WTC11 (cell line): ENCODE measurements around the gene CNTNAP5. TPM values are rescaled to one million over a fixed set of nuclear protein-coding genes. Genes with fewer than 3 reads are reported as not detected.
A peak's percentile ranks its signal among the peaks of the same experiment; 100 is the strongest.

Source experiments
- ATAC-seq: fragments of 200-7000 bp; cut with Tn5 transposase; 2 replicates; pipeline ENCODE4 v1.10.0; 2021; ENCODE audit warnings: mild to moderate bottlenecking, moderate library complexity
- CTCF ChIA-PET: fragments of 300-600 bp; sonication (Branson Sonifier 250); formaldehyde crosslinking; loops from one replicate; lab custom pipeline; 2021; ENCODE audit warnings: antibody characterized with exemption; lab: Charles Lee
- POLR2A ChIA-PET: fragments of 350-600 bp; sonication (Branson Sonifier 250); formaldehyde crosslinking; loops from one replicate; lab custom pipeline; 2021; ENCODE audit warnings: antibody characterized with exemption; lab: Charles Lee
- DNase-seq: peaks from one replicate; pipeline ENCODE4 v3.0.0; 2021; ENCODE audit warnings: low spot score
- H3K27ac Mint-ChIP-seq: 2 replicates; pipeline ENCODE4 v1.8.0; 2021; ENCODE audit warnings: mixed read lengths
- H3K27me3 Mint-ChIP-seq: 2 replicates; pipeline ENCODE4 v1.8.0; 2021; ENCODE audit warnings: low read depth, mild to moderate bottlenecking, moderate library complexity, mixed read lengths
- H3K36me3 Mint-ChIP-seq: 2 replicates; pipeline ENCODE4 v1.8.0; 2021; ENCODE audit warnings: mixed read lengths
- H3K4me1 Mint-ChIP-seq: 2 replicates; pipeline ENCODE4 v1.8.0; 2022; ENCODE audit warnings: mixed read lengths
- H3K4me3 Mint-ChIP-seq: 2 replicates; pipeline ENCODE4 v1.8.0; 2021; ENCODE audit warnings: mild to moderate bottlenecking, moderate library complexity, mixed read lengths
- H3K9me3 Mint-ChIP-seq: 2 replicates; pipeline ENCODE4 v1.8.0; 2021; ENCODE audit warnings: mixed read lengths
- CREB1 ChIP-seq: sonication (generic); formaldehyde crosslinking; IDR thresholded peaks from 2 replicates; pipeline ENCODE4 v1.8.0; 2023; ENCODE audit warnings: mild to moderate bottlenecking, missing genetic modification reagents
- CREM ChIP-seq: sonication (generic); formaldehyde crosslinking; IDR thresholded peaks from 2 replicates; pipeline ENCODE4 v1.8.1; 2022; ENCODE audit warnings: mild to moderate bottlenecking, missing genetic modification reagents, moderate library complexity
- ESRRA ChIP-seq: sonication (generic); formaldehyde crosslinking; IDR thresholded peaks from 2 replicates; pipeline ENCODE4 v1.8.1; 2022; ENCODE audit warnings: mild to moderate bottlenecking, missing genetic modification reagents, borderline replicate concordance
- FOXJ3 ChIP-seq: sonication (generic); formaldehyde crosslinking; IDR thresholded peaks from 2 replicates; pipeline ENCODE4 v1.9.0; 2021; ENCODE audit warnings: missing genetic modification reagents, mild to moderate bottlenecking, borderline replicate concordance
- IRF1 ChIP-seq: sonication (generic); formaldehyde crosslinking; IDR thresholded peaks from 2 replicates; pipeline ENCODE4 v1.8.0; 2023; ENCODE audit warnings: missing genetic modification reagents
- JAZF1 ChIP-seq: fragments of 250-450 bp; sonication (Bioruptor Pico); IDR thresholded peaks from 2 replicates; pipeline ENCODE4 v1.9.0; 2021; ENCODE audit warnings: moderate library complexity, mild to moderate bottlenecking, inconsistent platforms
- MXD4 ChIP-seq: fragments of 250-450 bp; sonication (Bioruptor Pico); IDR thresholded peaks from 2 replicates; pipeline ENCODE4 v1.8.0; 2021; ENCODE audit warnings: mild to moderate bottlenecking, moderate library complexity, borderline replicate concordance
- NR1H2 ChIP-seq: sonication (generic); formaldehyde crosslinking; IDR thresholded peaks from 2 replicates; pipeline ENCODE4 v1.9.0; 2021; ENCODE audit warnings: mild to moderate bottlenecking, moderate library complexity, missing genetic modification reagents
- TP53 ChIP-seq: sonication (generic); formaldehyde crosslinking; IDR thresholded peaks from 2 replicates; pipeline ENCODE4 v1.8.1; 2023; ENCODE audit warnings: mild to moderate bottlenecking, missing genetic modification reagents
- ZBTB21 ChIP-seq: sonication (generic); formaldehyde crosslinking; IDR thresholded peaks from 2 replicates; pipeline ENCODE4 v1.8.1; 2023; ENCODE audit warnings: mild to moderate bottlenecking, missing genetic modification reagents, borderline replicate concordance
- ZNF416 ChIP-seq: fragments of 250-450 bp; sonication (Bioruptor Pico); IDR thresholded peaks from 2 replicates; pipeline ENCODE4 v1.9.0; 2021; ENCODE audit warnings: mild to moderate bottlenecking, inconsistent platforms
- total RNA-seq: library from RNA; stranded (reverse); gene quantifications from 3 replicates; pipeline ENCODE4 v1.2.3, GENCODE V29; 2021
- TF ChIP-seq, protein P1 (sequence below): fragments of 250-450 bp; sonication (Bioruptor Pico); IDR thresholded peaks from 2 replicates; pipeline ENCODE4 v1.8.0; 2021; ENCODE audit warnings: mild to moderate bottlenecking
- TF ChIP-seq, protein P2 (sequence below): sonication (generic); formaldehyde crosslinking; IDR thresholded peaks from 2 replicates; pipeline ENCODE4 v1.8.0; 2022; ENCODE audit warnings: mild to moderate bottlenecking, missing genetic modification reagents
- TF ChIP-seq, protein P3 (sequence below): sonication (generic); formaldehyde crosslinking; IDR thresholded peaks from 2 replicates; pipeline ENCODE4 v1.8.1; 2023; ENCODE audit warnings: mild to moderate bottlenecking, missing genetic modification reagents, moderate library complexity
- TF ChIP-seq, protein P4 (sequence below): sonication (generic); formaldehyde crosslinking; conservative IDR thresholded peaks from 2 replicates; pipeline ENCODE4 v1.8.1; 2023; ENCODE audit warnings: mild to moderate bottlenecking, low read depth, missing genetic modification reagents, moderate library complexity
- TF ChIP-seq, protein P5 (sequence below): sonication (generic); formaldehyde crosslinking; IDR thresholded peaks from 2 replicates; pipeline ENCODE4 v1.8.1; 2023; ENCODE audit warnings: mild to moderate bottlenecking, moderate library complexity, missing genetic modification reagents
- TF ChIP-seq, protein P6 (sequence below): sonication (generic); formaldehyde crosslinking; IDR thresholded peaks from 2 replicates; pipeline ENCODE4 v1.8.1; 2023; ENCODE audit warnings: mild to moderate bottlenecking, missing genetic modification reagents, moderate library complexity

CNTNAP5 gene
- total RNA-seq, 1 experiment from 2014 or later: 0.22 TPM

DNA sequence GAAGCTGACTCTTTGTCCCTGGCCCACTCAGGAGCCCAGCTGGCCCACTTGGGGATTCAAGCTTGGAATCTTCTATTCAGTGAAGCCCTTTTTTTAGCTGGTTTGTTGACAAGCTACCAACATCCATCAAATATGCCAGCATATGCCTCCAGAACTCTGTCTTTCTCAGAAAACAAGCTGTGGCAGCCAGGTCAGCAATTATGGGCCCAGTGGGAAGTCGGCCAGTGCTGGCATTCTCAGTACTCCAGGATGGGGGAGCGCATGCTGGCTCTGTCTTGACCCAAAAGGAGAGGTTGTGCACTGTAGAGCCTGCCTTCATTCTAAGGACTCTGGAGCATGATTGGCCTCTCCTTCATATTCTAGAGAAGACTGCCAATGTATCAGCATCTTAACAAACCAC lies 401.5 kb downstream of the CNTNAP5 start:
- H3K36me3 Mint-ChIP-seq: no peaks in the 10 kb centered on the region
- ATAC-seq: peak; percentile 81
- no peak overlapping the region for H3K27ac Mint-ChIP-seq
- POLR2A ChIA-PET: no interaction called here
- no peaks in the 10 kb centered on the region for H3K27me3 Mint-ChIP-seq
- TF ChIP-seq NR1H2 (CRISPR knock-in tag): no peak
- no peak for TF ChIP-seq CREM (CRISPR knock-in tag)
- TF ChIP-seq CREB1 (CRISPR knock-in tag): no peak
- no peak for TF ChIP-seq ZBTB21 (CRISPR knock-in tag)
- TF ChIP-seq, protein P1, sequence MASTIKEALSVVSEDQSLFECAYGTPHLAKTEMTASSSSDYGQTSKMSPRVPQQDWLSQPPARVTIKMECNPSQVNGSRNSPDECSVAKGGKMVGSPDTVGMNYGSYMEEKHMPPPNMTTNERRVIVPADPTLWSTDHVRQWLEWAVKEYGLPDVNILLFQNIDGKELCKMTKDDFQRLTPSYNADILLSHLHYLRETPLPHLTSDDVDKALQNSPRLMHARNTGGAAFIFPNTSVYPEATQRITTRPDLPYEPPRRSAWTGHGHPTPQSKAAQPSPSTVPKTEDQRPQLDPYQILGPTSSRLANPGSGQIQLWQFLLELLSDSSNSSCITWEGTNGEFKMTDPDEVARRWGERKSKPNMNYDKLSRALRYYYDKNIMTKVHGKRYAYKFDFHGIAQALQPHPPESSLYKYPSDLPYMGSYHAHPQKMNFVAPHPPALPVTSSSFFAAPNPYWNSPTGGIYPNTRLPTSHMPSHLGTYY: no peak
- TF ChIP-seq, protein P2, sequence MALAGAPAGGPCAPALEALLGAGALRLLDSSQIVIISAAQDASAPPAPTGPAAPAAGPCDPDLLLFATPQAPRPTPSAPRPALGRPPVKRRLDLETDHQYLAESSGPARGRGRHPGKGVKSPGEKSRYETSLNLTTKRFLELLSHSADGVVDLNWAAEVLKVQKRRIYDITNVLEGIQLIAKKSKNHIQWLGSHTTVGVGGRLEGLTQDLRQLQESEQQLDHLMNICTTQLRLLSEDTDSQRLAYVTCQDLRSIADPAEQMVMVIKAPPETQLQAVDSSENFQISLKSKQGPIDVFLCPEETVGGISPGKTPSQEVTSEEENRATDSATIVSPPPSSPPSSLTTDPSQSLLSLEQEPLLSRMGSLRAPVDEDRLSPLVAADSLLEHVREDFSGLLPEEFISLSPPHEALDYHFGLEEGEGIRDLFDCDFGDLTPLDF (CRISPR knock-in tag): no peak
- TF ChIP-seq, protein P3, sequence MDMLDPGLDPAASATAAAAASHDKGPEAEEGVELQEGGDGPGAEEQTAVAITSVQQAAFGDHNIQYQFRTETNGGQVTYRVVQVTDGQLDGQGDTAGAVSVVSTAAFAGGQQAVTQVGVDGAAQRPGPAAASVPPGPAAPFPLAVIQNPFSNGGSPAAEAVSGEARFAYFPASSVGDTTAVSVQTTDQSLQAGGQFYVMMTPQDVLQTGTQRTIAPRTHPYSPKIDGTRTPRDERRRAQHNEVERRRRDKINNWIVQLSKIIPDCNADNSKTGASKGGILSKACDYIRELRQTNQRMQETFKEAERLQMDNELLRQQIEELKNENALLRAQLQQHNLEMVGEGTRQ (CRISPR knock-in tag): no peak
- no peak for TF ChIP-seq JAZF1
- TF ChIP-seq MXD4 (CRISPR knock-in tag): no peak
- no peak for TF ChIP-seq ESRRA (CRISPR knock-in tag)
- TF ChIP-seq, protein P4, sequence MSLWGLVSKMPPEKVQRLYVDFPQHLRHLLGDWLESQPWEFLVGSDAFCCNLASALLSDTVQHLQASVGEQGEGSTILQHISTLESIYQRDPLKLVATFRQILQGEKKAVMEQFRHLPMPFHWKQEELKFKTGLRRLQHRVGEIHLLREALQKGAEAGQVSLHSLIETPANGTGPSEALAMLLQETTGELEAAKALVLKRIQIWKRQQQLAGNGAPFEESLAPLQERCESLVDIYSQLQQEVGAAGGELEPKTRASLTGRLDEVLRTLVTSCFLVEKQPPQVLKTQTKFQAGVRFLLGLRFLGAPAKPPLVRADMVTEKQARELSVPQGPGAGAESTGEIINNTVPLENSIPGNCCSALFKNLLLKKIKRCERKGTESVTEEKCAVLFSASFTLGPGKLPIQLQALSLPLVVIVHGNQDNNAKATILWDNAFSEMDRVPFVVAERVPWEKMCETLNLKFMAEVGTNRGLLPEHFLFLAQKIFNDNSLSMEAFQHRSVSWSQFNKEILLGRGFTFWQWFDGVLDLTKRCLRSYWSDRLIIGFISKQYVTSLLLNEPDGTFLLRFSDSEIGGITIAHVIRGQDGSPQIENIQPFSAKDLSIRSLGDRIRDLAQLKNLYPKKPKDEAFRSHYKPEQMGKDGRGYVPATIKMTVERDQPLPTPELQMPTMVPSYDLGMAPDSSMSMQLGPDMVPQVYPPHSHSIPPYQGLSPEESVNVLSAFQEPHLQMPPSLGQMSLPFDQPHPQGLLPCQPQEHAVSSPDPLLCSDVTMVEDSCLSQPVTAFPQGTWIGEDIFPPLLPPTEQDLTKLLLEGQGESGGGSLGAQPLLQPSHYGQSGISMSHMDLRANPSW (CRISPR knock-in tag): no peak
- TF ChIP-seq IRF1 (CRISPR knock-in tag): no peak
- TF ChIP-seq, protein P5, sequence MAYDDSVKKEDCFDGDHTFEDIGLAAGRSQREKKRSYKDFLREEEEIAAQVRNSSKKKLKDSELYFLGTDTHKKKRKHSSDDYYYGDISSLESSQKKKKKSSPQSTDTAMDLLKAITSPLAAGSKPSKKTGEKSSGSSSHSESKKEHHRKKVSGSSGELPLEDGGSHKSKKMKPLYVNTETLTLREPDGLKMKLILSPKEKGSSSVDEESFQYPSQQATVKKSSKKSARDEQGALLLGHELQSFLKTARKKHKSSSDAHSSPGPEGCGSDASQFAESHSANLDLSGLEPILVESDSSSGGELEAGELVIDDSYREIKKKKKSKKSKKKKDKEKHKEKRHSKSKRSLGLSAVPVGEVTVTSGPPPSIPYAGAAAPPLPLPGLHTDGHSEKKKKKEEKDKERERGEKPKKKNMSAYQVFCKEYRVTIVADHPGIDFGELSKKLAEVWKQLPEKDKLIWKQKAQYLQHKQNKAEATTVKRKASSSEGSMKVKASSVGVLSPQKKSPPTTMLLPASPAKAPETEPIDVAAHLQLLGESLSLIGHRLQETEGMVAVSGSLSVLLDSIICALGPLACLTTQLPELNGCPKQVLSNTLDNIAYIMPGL: no peak
- no peak for TF ChIP-seq TP53 (CRISPR knock-in tag)
- TF ChIP-seq, protein P6, sequence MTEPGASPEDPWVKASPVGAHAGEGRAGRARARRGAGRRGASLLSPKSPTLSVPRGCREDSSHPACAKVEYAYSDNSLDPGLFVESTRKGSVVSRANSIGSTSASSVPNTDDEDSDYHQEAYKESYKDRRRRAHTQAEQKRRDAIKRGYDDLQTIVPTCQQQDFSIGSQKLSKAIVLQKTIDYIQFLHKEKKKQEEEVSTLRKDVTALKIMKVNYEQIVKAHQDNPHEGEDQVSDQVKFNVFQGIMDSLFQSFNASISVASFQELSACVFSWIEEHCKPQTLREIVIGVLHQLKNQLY (CRISPR knock-in tag): no peak
- no peak for TF ChIP-seq FOXJ3 (CRISPR knock-in tag)
- no peak for TF ChIP-seq ZNF416 (CRISPR knock-in tag)
- TF ChIP-seq, all 79 proteins: peak for 0
- CTCF ChIA-PET: no interaction called here
- Mint-ChIP-seq H3K9me3 (no peaks in the 10 kb centered on the region), H3K4me1 (peaks cover 22% of the 10 kb centered on the region), H3K4me3 (no peak overlapping the region)
- no peak for DNase-seq
